Loucy (cell line): ENCODE measurements around the gene TNIP2.

ENCODE experiments used
- CTCF ChIP-seq: fragments of 200-600 bp; sonication (generic); conservative IDR thresholded peaks from 2 replicates; pipeline ENCODE4 v1.5.1; 2014; ENCODE audit warnings: mild to moderate bottlenecking, antibody characterized with exemption, low read length
- EZH2phosphoT487 ChIP-seq: fragments of 200-600 bp; IDR thresholded peaks from 2 replicates; pipeline ENCODE4 v1.6.1; 2018; ENCODE audit warnings: antibody characterized with exemption, mild to moderate bottlenecking, moderate library complexity, borderline replicate concordance

- TF ChIP-seq CTCF (no peak), EZH2phosphoT487 (no peak)
These were observed 59.7 kb downstream of the TNIP2 start for GRCh38 chr4:2696423-2696822.
